HepG2 (cell line): Measurements from ENCODE around the gene CD4. TPM values are rescaled to one million over a fixed set of nuclear protein-coding genes. Genes with fewer than 3 reads are reported as not detected.

Experiments
- ATF7 ChIP-seq, 2 experiments: fragments of 450-650 bp in 1 of 2; sonication (generic) in 1 of 2; formaldehyde crosslinking in 1 of 2; IDR thresholded peaks; 2 replicates each; pipeline versions ENCODE4 v1.4.0 to v1.6.1; 2016 to 2020; ENCODE audit warnings: antibody characterized with exemption in 1 of 2, mild to moderate bottlenecking in 1 of 2, missing genetic modification reagents in 1 of 2
- DNMT1 ChIP-seq: sonication (generic); formaldehyde crosslinking; IDR thresholded peaks from 2 replicates; pipeline ENCODE4 v1.5.1; 2020; ENCODE audit warnings: mild to moderate bottlenecking, missing genetic modification reagents
- FOXK1 ChIP-seq: sonication (generic); formaldehyde crosslinking; IDR thresholded peaks from 2 replicates; pipeline ENCODE4 v1.4.0; 2020; ENCODE audit warnings: low read depth, missing genetic modification reagents, borderline replicate concordance
- HCFC1 ChIP-seq: fragments of 150-350 bp; IDR thresholded peaks from 2 replicates; pipeline ENCODE4 v1.6.1; 2014; ENCODE audit warnings: low read depth, low read length
- IKZF5 ChIP-seq: IDR thresholded peaks from 2 replicates; pipeline ENCODE4 v1.6.1; 2018; ENCODE audit warnings: missing genetic modification reagents, mild to moderate bottlenecking, missing compliant biosample characterization
- KDM4B ChIP-seq: sonication (generic); formaldehyde crosslinking; IDR thresholded peaks from 2 replicates; pipeline ENCODE4 v1.4.0; 2020; ENCODE audit warnings: missing genetic modification reagents
- KDM6A ChIP-seq: IDR thresholded peaks from 2 replicates; pipeline ENCODE4 v1.6.1; 2016; ENCODE audit warnings: low read depth
- MAF1 ChIP-seq: sonication (generic); formaldehyde crosslinking; IDR thresholded peaks from 2 replicates; pipeline ENCODE4 v1.5.0; 2020; ENCODE audit warnings: missing genetic modification reagents, borderline replicate concordance
- MIXL1 ChIP-seq: IDR thresholded peaks from 2 replicates; pipeline ENCODE4 v1.6.1; 2016
- MTA1 ChIP-seq: sonication (generic); formaldehyde crosslinking; IDR thresholded peaks from 2 replicates; pipeline ENCODE4 v1.4.0; 2020; ENCODE audit warnings: missing genetic modification reagents, mild to moderate bottlenecking, borderline replicate concordance
- NCOA5 ChIP-seq: sonication (generic); formaldehyde crosslinking; IDR thresholded peaks from 2 replicates; pipeline ENCODE4 v1.4.0; 2020; ENCODE audit warnings: missing genetic modification reagents
- PRPF4 ChIP-seq: fragments of 200-400 bp; formaldehyde crosslinking; IDR thresholded peaks from 2 replicates; pipeline ENCODE4 v1.6.1; 2016; ENCODE audit warnings: low read length, low read depth; ENCODE audit not compliant: poor library complexity, severe bottlenecking
- SRY ChIP-seq: sonication (generic); formaldehyde crosslinking; IDR thresholded peaks from 2 replicates; pipeline ENCODE4 v1.8.0; 2022; ENCODE audit warnings: mild to moderate bottlenecking, missing genetic modification reagents
- TEAD3 ChIP-seq: optimal IDR thresholded peaks from 2 replicates; pipeline ENCODE3; 2016; ENCODE audit warnings: borderline replicate concordance
- WIZ ChIP-seq: sonication (generic); formaldehyde crosslinking; IDR thresholded peaks from 2 replicates; pipeline ENCODE4 v1.5.1; 2020; ENCODE audit warnings: mild to moderate bottlenecking, missing genetic modification reagents
- ZBTB38 ChIP-seq: sonication (generic); formaldehyde crosslinking; IDR thresholded peaks from 2 replicates; pipeline ENCODE4 v1.5.1; 2020; ENCODE audit warnings: mild to moderate bottlenecking, missing genetic modification reagents
- ZBTB7B ChIP-seq: sonication (generic); formaldehyde crosslinking; IDR thresholded peaks from 2 replicates; pipeline ENCODE4 v1.4.0; 2020; ENCODE audit warnings: missing genetic modification reagents
- ZFP41 ChIP-seq: sonication (generic); formaldehyde crosslinking; IDR thresholded peaks from 2 replicates; pipeline ENCODE4 v1.4.0; 2020; ENCODE audit warnings: mild to moderate bottlenecking, missing genetic modification reagents, borderline replicate concordance
- ZMYM3 ChIP-seq: sonication (generic); formaldehyde crosslinking; IDR thresholded peaks from 2 replicates; pipeline ENCODE4 v1.5.1; 2020; ENCODE audit warnings: mild to moderate bottlenecking, missing genetic modification reagents
- ZNF17 ChIP-seq: sonication (generic); formaldehyde crosslinking; IDR thresholded peaks from 2 replicates; pipeline ENCODE4 v1.5.0; 2020; ENCODE audit warnings: mild to moderate bottlenecking, missing genetic modification reagents
- ZNF234 ChIP-seq: sonication (generic); formaldehyde crosslinking; conservative IDR thresholded peaks from 2 replicates; pipeline ENCODE4 v1.5.1; 2020; ENCODE audit warnings: mild to moderate bottlenecking, missing genetic modification reagents
- ZNF263 ChIP-seq: sonication (generic); formaldehyde crosslinking; IDR thresholded peaks from 2 replicates; pipeline ENCODE4 v1.4.0; 2020; ENCODE audit warnings: missing genetic modification reagents
- ZNF367 ChIP-seq: sonication (generic); formaldehyde crosslinking; IDR thresholded peaks from 2 replicates; pipeline ENCODE4 v1.4.0; 2020; ENCODE audit warnings: missing genetic modification reagents, borderline replicate concordance
- ZNF513 ChIP-seq: sonication (generic); formaldehyde crosslinking; conservative IDR thresholded peaks from 2 replicates; pipeline ENCODE4 v1.5.0; 2020; ENCODE audit warnings: missing genetic modification reagents
- ZNF615 ChIP-seq: sonication (generic); formaldehyde crosslinking; IDR thresholded peaks from 2 replicates; pipeline ENCODE4 v1.5.0; 2020; ENCODE audit warnings: mild to moderate bottlenecking, missing genetic modification reagents, borderline replicate concordance
- ZNF737 ChIP-seq: sonication (generic); formaldehyde crosslinking; IDR thresholded peaks from 2 replicates; pipeline ENCODE4 v1.5.0; 2020; ENCODE audit warnings: missing genetic modification reagents, mild to moderate bottlenecking, borderline replicate concordance
- ZNF782 ChIP-seq: sonication (generic); formaldehyde crosslinking; IDR thresholded peaks from 2 replicates; pipeline ENCODE4 v1.4.0; 2020; ENCODE audit warnings: missing genetic modification reagents, mild to moderate bottlenecking, borderline replicate concordance
- polyA plus RNA-seq, 8 experiments: library from polyadenylated mRNA; depleted of rRNA in 3 of 8; stranded (reverse) in 7 of 8; unstranded in 1 of 8; fragments of >200 nt; fragmentation: Illumina TruSeq in 4 of 8; extraction: Trizol in 4 of 8; gene quantifications; 2 replicates each; pipeline versions ENCODE4 v1.2.1 to v1.2.3, GENCODE V29; 2011 to 2016; ENCODE audit warnings: low read depth in 4 of 8, missing spikeins in 1 of 8, mixed read lengths in 1 of 8; ENCODE audit not compliant: insufficient read depth in 1 of 8
- total RNA-seq, 5 experiments: library from RNA; depleted of rRNA; stranded (reverse); fragments of >200 nt; fragmentation: Illumina TruSeq; extraction: Trizol; gene quantifications; 2 replicates each; pipeline ENCODE4 v1.2.3, GENCODE V29; 2016; ENCODE audit warnings: low read depth in 1 of 5

CD4 gene
- total and polyA plus RNA-seq, 2 of the 13 experiments (the other 11 are each of a cell fraction or from before 2014, with no cell fraction given) = 0.07 to 0.95 TPM

DNA sequence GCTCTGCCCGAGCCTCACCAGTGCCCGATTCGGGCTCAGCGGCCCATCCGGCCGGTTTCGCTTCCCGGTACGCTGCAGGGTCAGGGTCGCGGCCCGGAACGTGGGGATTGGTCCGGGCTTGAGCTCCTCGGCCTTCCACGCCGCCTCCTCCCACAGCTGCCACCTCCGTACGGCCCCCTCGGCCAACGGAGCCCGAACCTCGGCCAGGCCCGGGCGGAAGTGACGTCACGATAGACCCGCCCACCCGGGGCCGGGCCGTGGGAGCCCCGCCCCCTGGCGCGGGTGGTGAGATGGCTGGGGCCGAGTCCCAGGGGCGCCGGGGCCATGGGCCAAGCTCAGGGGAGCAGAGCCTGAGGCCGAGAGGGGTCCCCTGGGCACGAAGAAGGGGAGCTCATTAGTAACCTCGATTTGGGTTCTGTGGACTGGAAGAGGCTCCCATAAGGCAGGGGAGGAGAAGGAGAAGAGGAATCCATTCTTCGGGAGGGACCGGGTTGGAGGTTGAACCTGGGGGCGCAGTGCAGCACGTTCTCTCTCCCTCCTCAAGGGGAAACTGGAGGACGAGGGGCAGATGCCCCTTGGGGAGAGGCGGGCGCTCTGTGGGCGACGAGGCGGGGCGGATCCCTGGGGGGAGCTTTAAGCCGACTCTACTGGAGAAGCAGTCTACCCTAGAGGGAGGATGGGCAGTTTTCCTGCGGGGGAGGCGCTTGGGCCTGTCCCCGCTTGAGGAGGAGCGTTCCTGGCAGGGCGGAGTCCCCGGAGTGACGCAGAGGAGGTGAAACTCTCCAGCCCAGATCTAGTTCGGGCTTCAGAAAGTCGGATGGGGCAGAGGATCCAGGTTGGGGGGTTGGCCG, 36.2 kb upstream of the CD4 start, which contains the start of gene MLF2 (continued):
- TF ChIP-seq IKZF5 (CRISPR knock-in tag) = peak; percentile 62
- peak; percentile 51; the same call in 1 of the 2 replicates for TF ChIP-seq ZNF367
- TF ChIP-seq ZNF263 (CRISPR knock-in tag) = peak; percentile 66; the same call in 1 of the 2 replicates
- TF ChIP-seq MAF1 (CRISPR knock-in tag) = peak; percentile 32; the same call in 1 of the 2 replicates
- peak; percentile 94 for TF ChIP-seq ATF7 (IDR thresholded peaks at IDR 0.05)
- peak; percentile 90 for TF ChIP-seq ATF7 (CRISPR knock-in tag; IDR thresholded peaks at IDR 0.05)
- TF ChIP-seq ZBTB7B (CRISPR knock-in tag) = peak; percentile 41; the same call in 1 of the 2 replicates
- no peak for TF ChIP-seq NCOA5 (CRISPR knock-in tag)
- no peak; the same call in 1 of the 2 replicates for TF ChIP-seq FOXK1
- peak; percentile 89 for TF ChIP-seq SRY (CRISPR knock-in tag)
- no peak; the same call in 1 of the 2 replicates for TF ChIP-seq HCFC1
- no peak for TF ChIP-seq ZBTB38 (CRISPR knock-in tag)
- 0 out of 2 replicates have a peak, but pooled peaks have one; percentile 81 for TF ChIP-seq ZNF17 (CRISPR knock-in tag)
- no peak for TF ChIP-seq KDM6A
- TF ChIP-seq DNMT1 (CRISPR knock-in tag) = no peak
- no peak for TF ChIP-seq KDM4B
- TF ChIP-seq PRPF4 = peak; percentile 62
- TF ChIP-seq ZNF737 = no peak
- peak; percentile 61 for TF ChIP-seq TEAD3 (CRISPR knock-in tag)
- TF ChIP-seq ZNF782 (CRISPR knock-in tag) = no peak
- TF ChIP-seq MIXL1 (CRISPR knock-in tag) = peak; percentile 36; the same call in 1 of the 2 replicates
- no peak for TF ChIP-seq ZMYM3 (CRISPR knock-in tag)
- no peak for TF ChIP-seq WIZ (CRISPR knock-in tag)
- TF ChIP-seq ZNF513 (CRISPR knock-in tag) = no peak
- peak; percentile 92; the same call in 1 of the 2 replicates for TF ChIP-seq ZNF615 (CRISPR knock-in tag)
- no peak for TF ChIP-seq ZNF234 (CRISPR knock-in tag)
- peak; percentile 78; the same call in 1 of the 2 replicates for TF ChIP-seq ZFP41 (CRISPR knock-in tag)
- TF ChIP-seq MTA1 (CRISPR knock-in tag) = peak; percentile 28; the same call in 1 of the 2 replicates
